ENCODE data around the gene JSRP1. TPM values are rescaled to one million over a fixed set of nuclear protein-coding genes. Genes with fewer than 3 reads are reported as not detected.

The JSRP1 gene
- total RNA-seq, 2 experiments from 2014 or later = 1.5 to 15.9 TPM

GRCh38 chr19:2246014-2246620 is 10.1 kb downstream of the JSRP1 start:
- peaks cover 78% of the 10 kb centered on the region for H3K36me3 ChIP-seq (ENCODE audit: insufficient read depth, low read length)
- BruUV-seq (replicated peaks) = no TSS peak
- peaks cover 11% of the 10 kb centered on the region for H3K4me1 ChIP-seq (ENCODE audit: insufficient read depth, low read length, poor library complexity, severe bottlenecking)

GRCh38 chr19:2245273-2245672 is 10.9 kb downstream of the JSRP1 start:
- Histone ChIP-seq H3K4me3 (ENCODE audit: low read depth, low read length, poor library complexity, severe bottlenecking) (no peak overlapping the region), H4K20me1 (ENCODE audit: insufficient read depth, low read length) (peaks cover 19% of the 10 kb centered on the region), H3K4me2 (ENCODE audit: low read length) (no peak overlapping the region), H3K79me2 (ENCODE audit: insufficient read depth, low read depth, low read length) (peaks cover 34% of the 10 kb centered on the region), H3K36me3 (ENCODE audit: insufficient read depth, low read length) (peaks cover 86% of the 10 kb centered on the region), H3K27ac (ENCODE audit: low read depth, low read length, poor library complexity, severe bottlenecking) (no peak overlapping the region), H3K4me1 (ENCODE audit: insufficient read depth, low read length, poor library complexity, severe bottlenecking) (peaks cover 19% of the 10 kb centered on the region), H3K9me3 (ENCODE audit: low read length) (no peaks in the 10 kb centered on the region), H3K9me2 (ENCODE audit: insufficient read depth, low read length) (no peaks in the 10 kb centered on the region), H2AFZ (ENCODE audit: low read length) (no peak overlapping the region)
- intact Hi-C loops (cut with micrococcal nuclease; ENCODE audit: unreplicated experiment) = no loop called here
- DNase-seq (ENCODE audit: low spot score) = no peak
- CTCF ChIA-PET (ENCODE audit: unreplicated experiment) = no interaction called here
- TF ChIP-seq EZH2phosphoT487 (IDR thresholded peaks at IDR 0.05; ENCODE audit: borderline replicate concordance, low read depth, low read length) (no peak), CTCF (conservative IDR thresholded peaks at IDR 0.05; ENCODE audit: low read length) (no peak)
- POLR2A ChIA-PET = interaction anchor here (0.6 kb wide), 1 partner anchor 76 kb away, joined by 3 read pairs; no protein-coding TSS in a partner anchor
- BruUV-seq (replicated peaks) = no TSS peak

More at GRCh38 chr19:2246014-2246620, 10.1 kb downstream of the JSRP1 start:
- intact Hi-C loops (cut with micrococcal nuclease; ENCODE audit: unreplicated experiment) = no loop called here
- Histone ChIP-seq H3K9me3 (ENCODE audit: low read length) (no peaks in the 10 kb centered on the region), H2AFZ (ENCODE audit: low read length) (no peak overlapping the region), H3K79me2 (ENCODE audit: insufficient read depth, low read depth, low read length) (peaks cover 25% of the 10 kb centered on the region), H3K4me2 (ENCODE audit: low read length) (no peak overlapping the region), H4K20me1 (ENCODE audit: insufficient read depth, low read length) (peaks cover 11% of the 10 kb centered on the region; the same call in 1 of the 2 replicates), H3K9me2 (ENCODE audit: insufficient read depth, low read length) (no peaks in the 10 kb centered on the region), H3K27ac (ENCODE audit: low read depth, low read length, poor library complexity, severe bottlenecking) (no peak overlapping the region), H3K4me3 (ENCODE audit: low read depth, low read length, poor library complexity, severe bottlenecking) (no peak overlapping the region)
- ChIA-PET CTCF (ENCODE audit: unreplicated experiment) (interaction anchor here (0.6 kb wide), 1 partner anchor 20 kb away, joined by 3 read pairs; no protein-coding TSS in a partner anchor), POLR2A (no interaction called here)
- DNase-seq (ENCODE audit: low spot score) = no peak
- TF ChIP-seq EZH2phosphoT487 (IDR thresholded peaks at IDR 0.05; ENCODE audit: borderline replicate concordance, low read depth, low read length) = no peak
- TF ChIP-seq CTCF (conservative IDR thresholded peaks at IDR 0.05; ENCODE audit: low read length) = no peak

- Histone ChIP-seq H3K4me1 (ENCODE audit: insufficient read depth, low read length, poor library complexity, severe bottlenecking) (peaks cover 23% of the 10 kb centered on the region), H3K79me2 (ENCODE audit: insufficient read depth, low read depth, low read length) (peaks cover 41% of the 10 kb centered on the region), H3K27ac (ENCODE audit: low read depth, low read length, poor library complexity, severe bottlenecking) (no peak overlapping the region), H3K9me3 (ENCODE audit: low read length) (no peaks in the 10 kb centered on the region), H3K36me3 (ENCODE audit: insufficient read depth, low read length) (peaks cover 94% of the 10 kb centered on the region), H2AFZ (ENCODE audit: low read length) (no peak overlapping the region), H3K9me2 (ENCODE audit: insufficient read depth, low read length) (no peaks in the 10 kb centered on the region), H3K4me2 (ENCODE audit: low read length) (no peak overlapping the region), H4K20me1 (ENCODE audit: insufficient read depth, low read length) (peaks cover 27% of the 10 kb centered on the region), H3K4me3 (ENCODE audit: low read depth, low read length, poor library complexity, severe bottlenecking) (no peak overlapping the region)
- CTCF ChIA-PET (ENCODE audit: unreplicated experiment) = no interaction called here
- intact Hi-C loops (cut with micrococcal nuclease; ENCODE audit: unreplicated experiment) = no loop called here
- no peak for DNase-seq (ENCODE audit: low spot score)
- no peak for TF ChIP-seq EZH2phosphoT487 (IDR thresholded peaks at IDR 0.05; ENCODE audit: borderline replicate concordance, low read depth, low read length)
- TF ChIP-seq CTCF (conservative IDR thresholded peaks at IDR 0.05; ENCODE audit: low read length) = no peak
- POLR2A ChIA-PET = interaction anchor here (0.6 kb wide), 1 partner anchor 66 kb away, joined by 3 read pairs; no protein-coding TSS in a partner anchor
- BruUV-seq (replicated peaks) = no TSS peak
Observed at GRCh38 chr19:2244486-2244885, 11.7 kb downstream of the JSRP1 start.
